ENCODE data around the gene ETV3L.

Gene ETV3L

GRCh38 chr1:157091186-157091585, 8.4 kb downstream of the ETV3L start:
- no peak overlapping the region for H3K4me3 ChIP-seq
- peaks cover 2% of the 10 kb centered on the region for H3K4me1 ChIP-seq
- H3K27me3 ChIP-seq (ENCODE audit: low read depth) = no peaks in the 10 kb centered on the region
- H3K9me3 ChIP-seq = no peaks in the 10 kb centered on the region
- no peak for DNase-seq (ENCODE audit: low spot score in 2 of 2)
- H3K36me3 ChIP-seq (replicated peaks) = no peaks in the 10 kb centered on the region
- in situ Hi-C loops (cut with MboI; ENCODE audit: low sequenced_read_pairs) = loop anchor here (5.0 kb wide), 1 partner anchor 61 kb away; no protein-coding TSS in a partner anchor

GRCh38 chr1:157090771-157091170, 8.8 kb downstream of the ETV3L start:
- Histone ChIP-seq H3K36me3 (replicated peaks) (no peaks in the 10 kb centered on the region), H3K27me3 (ENCODE audit: low read depth) (no peaks in the 10 kb centered on the region), H3K4me1 (peaks cover 2% of the 10 kb centered on the region), H3K4me3 (no peak overlapping the region), H3K9me3 (no peaks in the 10 kb centered on the region)
- in situ Hi-C loops (cut with MboI; ENCODE audit: low sequenced_read_pairs) = loop anchor here (5.0 kb wide), 1 partner anchor 62 kb away; no protein-coding TSS in a partner anchor
- DNase-seq (ENCODE audit: low spot score in 2 of 2) = no peak

DNA sequence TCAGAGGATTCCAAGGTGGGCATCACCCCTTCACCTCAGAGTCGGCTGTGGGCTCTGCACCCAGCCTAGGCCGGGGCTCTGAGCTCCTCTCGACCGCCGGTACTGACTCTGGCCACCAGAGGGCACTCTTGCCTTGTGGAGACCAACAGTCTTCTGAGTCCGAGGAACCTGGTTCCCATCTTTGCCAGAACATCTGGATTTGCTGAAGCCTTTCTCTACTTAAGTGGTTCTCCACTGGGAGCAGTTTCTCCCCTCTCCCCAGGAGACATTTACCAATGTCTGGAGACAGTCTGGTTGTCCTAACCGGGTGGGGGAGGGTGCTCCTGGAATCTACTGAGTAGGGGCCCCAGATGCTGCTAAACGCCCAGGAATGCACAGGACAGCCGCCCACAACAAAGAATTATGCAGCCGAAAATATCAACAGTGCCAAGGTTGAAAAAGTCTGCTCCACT, 9.4 kb downstream of the ETV3L start:
- Histone ChIP-seq H3K4me1 (peaks cover 2% of the 10 kb centered on the region), H3K9me3 (no peaks in the 10 kb centered on the region), H3K36me3 (replicated peaks) (no peaks in the 10 kb centered on the region), H3K4me3 (no peak overlapping the region), H3K27me3 (ENCODE audit: low read depth) (no peaks in the 10 kb centered on the region)
- DNase-seq (ENCODE audit: low spot score in 2 of 2) = peak; percentile 68 to 94
- in situ Hi-C loops (cut with MboI; ENCODE audit: low sequenced_read_pairs) = loop anchor here (5.0 kb wide), 1 partner anchor 62 kb away; no protein-coding TSS in a partner anchor

- peaks cover 2% of the 10 kb centered on the region for H3K4me1 ChIP-seq
- no peaks in the 10 kb centered on the region for H3K9me3 ChIP-seq
- no peaks in the 10 kb centered on the region for H3K36me3 ChIP-seq (replicated peaks)
- no peaks in the 10 kb centered on the region for H3K27me3 ChIP-seq (ENCODE audit: low read depth)
- DNase-seq (ENCODE audit: low spot score in 2 of 2) = no peak
- H3K4me3 ChIP-seq = no peak overlapping the region
- in situ Hi-C loops (cut with MboI; ENCODE audit: low sequenced_read_pairs) = loop anchor here (5.0 kb wide), 1 partner anchor 63 kb away; no protein-coding TSS in a partner anchor
These were observed 9.8 kb downstream of the ETV3L start for GRCh38 chr1:157089789-157090188.

DNA sequence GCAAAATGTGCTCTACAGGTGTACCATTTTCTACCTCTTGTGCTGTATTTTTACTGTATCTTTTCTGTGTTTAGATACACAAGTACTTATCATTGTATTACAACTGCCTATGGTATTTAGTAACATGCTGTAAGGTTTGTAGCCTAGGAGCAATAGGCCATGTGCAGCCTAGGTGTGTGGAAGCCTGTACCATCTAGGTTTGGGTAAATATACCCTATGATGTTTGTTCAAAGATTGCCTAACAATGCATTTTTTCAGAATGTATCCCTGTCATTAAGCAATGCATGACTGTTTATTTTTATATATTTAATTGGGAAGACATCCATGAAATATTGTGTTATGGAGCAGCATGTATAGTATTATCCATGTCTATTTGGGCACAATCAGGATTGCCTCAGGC, 11.0 kb downstream of the ETV3L start:
- no peaks in the 10 kb centered on the region for H3K9me3 ChIP-seq
- in situ Hi-C loops (cut with MboI; ENCODE audit: low sequenced_read_pairs) = no loop called here
- DNase-seq (ENCODE audit: low spot score in 2 of 2) = no peak
- peaks cover 2% of the 10 kb centered on the region; the same call in 1 of the 2 replicates for H3K4me1 ChIP-seq
- no peaks in the 10 kb centered on the region for H3K36me3 ChIP-seq (replicated peaks)
- H3K4me3 ChIP-seq = no peak overlapping the region
- H3K27me3 ChIP-seq (ENCODE audit: low read depth) = no peaks in the 10 kb centered on the region

DNA sequence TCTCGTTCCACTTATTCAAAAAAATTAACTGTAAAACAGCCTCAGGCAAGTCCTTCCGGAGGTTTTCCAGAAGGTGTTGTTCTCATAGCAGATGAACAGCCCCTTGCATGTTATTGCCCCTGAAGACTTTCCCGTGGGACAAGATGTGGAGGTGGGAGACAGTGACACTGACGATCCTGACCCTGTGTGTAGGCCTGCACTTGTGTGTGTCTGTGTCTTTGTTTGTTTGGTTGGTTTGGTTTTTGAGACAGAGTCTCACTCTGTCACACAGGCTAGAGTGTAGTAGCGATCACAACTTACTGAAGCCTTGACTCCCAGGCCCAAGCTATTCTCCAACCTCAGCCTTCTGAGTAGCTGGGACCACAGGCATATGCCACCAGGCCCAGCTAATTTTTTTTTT, 12.6 kb downstream of the ETV3L start:
- Histone ChIP-seq H3K4me3 (no peak overlapping the region), H3K4me1 (peaks cover 2% of the 10 kb centered on the region; the same call in 1 of the 2 replicates), H3K9me3 (no peaks in the 10 kb centered on the region), H3K36me3 (replicated peaks) (no peaks in the 10 kb centered on the region), H3K27me3 (ENCODE audit: low read depth) (no peaks in the 10 kb centered on the region)
- DNase-seq (ENCODE audit: low spot score in 2 of 2) = no peak
- in situ Hi-C loops (cut with MboI; ENCODE audit: low sequenced_read_pairs) = no loop called here

- DNase-seq (ENCODE audit: low spot score in 2 of 2) = no peak
- Histone ChIP-seq H3K4me3 (no peak overlapping the region), H3K27me3 (ENCODE audit: low read depth) (no peaks in the 10 kb centered on the region), H3K4me1 (peaks cover 2% of the 10 kb centered on the region; the same call in 1 of the 2 replicates), H3K36me3 (replicated peaks) (no peaks in the 10 kb centered on the region), H3K9me3 (no peaks in the 10 kb centered on the region)
- in situ Hi-C loops (cut with MboI; ENCODE audit: low sequenced_read_pairs) = no loop called here
These were observed 13.3 kb downstream of the ETV3L start for GRCh38 chr1:157086299-157086698.

DNA sequence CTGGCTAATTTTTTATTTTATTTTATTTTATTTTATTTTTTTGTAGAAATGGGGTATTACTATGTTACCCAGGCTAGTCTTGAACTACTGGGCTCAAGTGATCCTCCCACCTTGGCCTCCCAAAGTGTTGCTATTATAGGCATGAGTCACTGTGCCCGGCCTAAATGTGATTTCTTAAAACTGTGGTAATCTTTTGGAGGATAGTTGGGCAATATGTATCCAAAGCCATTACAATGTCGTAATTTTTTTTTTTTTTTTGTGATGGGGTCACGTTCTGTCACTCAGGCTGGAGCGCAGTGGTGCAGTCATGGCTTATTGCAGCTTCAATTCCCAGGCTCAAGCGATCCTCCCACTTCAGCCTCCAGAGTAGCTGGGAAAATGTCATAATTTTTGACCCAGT, 14.2 kb downstream of the ETV3L start:
- Histone ChIP-seq H3K36me3 (replicated peaks) (no peaks in the 10 kb centered on the region), H3K9me3 (no peaks in the 10 kb centered on the region), H3K27me3 (ENCODE audit: low read depth) (no peaks in the 10 kb centered on the region), H3K4me3 (no peak overlapping the region), H3K4me1 (peaks cover 2% of the 10 kb centered on the region; the same call in 1 of the 2 replicates)
- in situ Hi-C loops (cut with MboI; ENCODE audit: low sequenced_read_pairs) = no loop called here
- no peak for DNase-seq (ENCODE audit: low spot score in 2 of 2)

GRCh38 chr1:157084720-157085119, 14.9 kb downstream of the ETV3L start:
- no peaks in the 10 kb centered on the region for H3K9me3 ChIP-seq
- H3K27me3 ChIP-seq (ENCODE audit: low read depth) = no peaks in the 10 kb centered on the region
- no peaks in the 10 kb centered on the region for H3K4me1 ChIP-seq
- DNase-seq (ENCODE audit: low spot score in 2 of 2) = no peak
- in situ Hi-C loops (cut with MboI; ENCODE audit: low sequenced_read_pairs) = no loop called here
- no peaks in the 10 kb centered on the region for H3K36me3 ChIP-seq (replicated peaks)
- no peak overlapping the region for H3K4me3 ChIP-seq

DNA sequence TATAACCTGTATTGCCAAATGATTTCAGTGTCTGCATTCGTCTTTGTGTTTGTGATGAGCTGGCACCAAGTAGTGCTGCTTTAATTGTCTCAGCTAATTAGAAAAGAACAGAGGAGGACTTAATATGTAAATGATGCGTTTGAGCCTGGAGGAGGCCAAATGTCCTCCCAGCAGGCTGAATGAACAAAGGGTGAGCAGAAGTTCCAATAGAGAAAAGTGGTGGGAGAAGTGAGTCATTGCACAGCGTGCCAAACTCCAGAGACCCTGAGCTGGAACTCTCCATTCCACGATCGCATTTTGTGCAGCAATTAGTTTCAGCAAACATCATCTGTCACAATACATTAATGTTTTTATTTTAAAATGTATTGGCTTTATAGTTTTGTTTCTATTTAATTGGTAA, 17.9 kb downstream of the ETV3L start:
- Histone ChIP-seq H3K4me1 (no peaks in the 10 kb centered on the region), H3K9me3 (no peaks in the 10 kb centered on the region), H3K4me3 (no peak overlapping the region), H3K36me3 (replicated peaks) (no peaks in the 10 kb centered on the region), H3K27me3 (ENCODE audit: low read depth) (no peaks in the 10 kb centered on the region)
- in situ Hi-C loops (cut with MboI; ENCODE audit: low sequenced_read_pairs) = no loop called here
- DNase-seq (ENCODE audit: low spot score in 2 of 2) = no peak

DNA sequence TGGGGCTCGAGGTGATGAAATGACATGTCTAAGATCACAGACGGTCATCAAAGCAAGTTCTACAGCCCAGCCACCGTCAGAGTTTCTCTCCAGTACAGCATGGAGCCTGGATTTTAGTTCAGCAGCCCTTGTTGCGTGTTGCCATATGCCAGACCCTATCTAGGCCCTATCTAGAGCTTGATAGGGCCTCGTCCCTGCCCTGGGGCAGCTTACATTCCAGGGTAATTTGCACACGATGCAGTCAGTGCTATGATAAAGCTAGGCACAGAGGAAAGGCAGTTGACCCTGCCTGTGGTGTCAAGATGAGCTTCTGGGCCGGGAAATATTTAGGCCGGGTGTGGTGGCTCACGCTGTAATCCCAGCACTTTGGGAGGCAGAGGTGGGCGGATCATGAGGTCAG, 18.9 kb downstream of the ETV3L start:
- H3K4me1 ChIP-seq = no peaks in the 10 kb centered on the region
- H3K9me3 ChIP-seq = no peaks in the 10 kb centered on the region
- no peaks in the 10 kb centered on the region; the same call in 1 of the 2 replicates for H3K27me3 ChIP-seq (ENCODE audit: low read depth)
- H3K36me3 ChIP-seq (replicated peaks) = no peaks in the 10 kb centered on the region
- no peak overlapping the region for H3K4me3 ChIP-seq
- in situ Hi-C loops (cut with MboI; ENCODE audit: low sequenced_read_pairs) = no loop called here
- DNase-seq (ENCODE audit: low spot score in 2 of 2) = no peak

- Histone ChIP-seq H3K4me3 (no peak overlapping the region), H3K9me3 (no peaks in the 10 kb centered on the region), H3K4me1 (no peaks in the 10 kb centered on the region), H3K36me3 (replicated peaks) (no peaks in the 10 kb centered on the region), H3K27me3 (ENCODE audit: low read depth) (no peaks in the 10 kb centered on the region; the same call in 1 of the 2 replicates)
- in situ Hi-C loops (cut with MboI; ENCODE audit: low sequenced_read_pairs) = no loop called here
- DNase-seq (ENCODE audit: low spot score in 2 of 2) = no peak
These were observed 22.2 kb downstream of the ETV3L start for GRCh38 chr1:157077394-157077793.

DNA sequence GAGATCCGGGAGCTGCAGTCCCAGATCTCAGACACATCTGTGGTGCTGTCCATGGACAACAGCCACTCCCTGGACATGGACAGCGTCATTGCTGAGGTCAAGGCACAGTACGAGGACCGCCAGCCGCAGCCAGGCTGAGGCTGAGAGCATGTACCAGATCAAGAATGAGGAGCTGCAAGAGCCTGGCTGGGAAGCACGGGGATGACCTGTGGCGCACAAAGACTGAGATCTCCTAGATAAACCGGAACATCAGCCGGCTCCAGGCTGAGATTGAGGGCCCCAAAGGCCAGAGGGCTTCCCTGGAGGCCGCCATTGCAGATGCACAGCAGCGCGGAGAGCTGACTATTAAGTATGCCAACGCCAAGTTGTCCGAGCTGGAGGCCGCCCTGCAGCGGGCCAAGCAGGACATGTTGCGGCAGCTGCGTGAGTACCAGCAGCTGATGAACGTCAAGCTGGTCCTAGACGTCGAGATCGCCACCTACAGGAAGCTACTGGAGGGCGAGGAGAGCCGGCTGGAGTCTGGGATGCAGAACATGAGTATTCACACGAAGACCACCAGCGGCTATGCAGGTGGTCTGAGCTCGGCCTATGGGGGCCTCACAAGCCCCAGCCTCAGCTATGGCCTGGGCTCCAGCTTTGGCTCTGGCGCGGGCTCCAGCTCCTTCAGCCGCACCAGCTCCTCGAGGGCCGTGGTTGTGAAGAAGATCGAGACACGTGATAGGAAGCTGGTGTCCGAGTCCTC, 25.5 kb downstream of the ETV3L start:
- in situ Hi-C loops (cut with MboI; ENCODE audit: low sequenced_read_pairs) = no loop called here
- DNase-seq (ENCODE audit: low spot score in 2 of 2) = peak; percentile 45 to 84
- H3K4me3 ChIP-seq = no peak overlapping the region
- no peaks in the 10 kb centered on the region for H3K9me3 ChIP-seq
- peaks cover 11% of the 10 kb centered on the region; the same call in 1 of the 2 replicates for H3K27me3 ChIP-seq (ENCODE audit: low read depth)
- H3K4me1 ChIP-seq = no peaks in the 10 kb centered on the region
- H3K36me3 ChIP-seq (replicated peaks) = no peaks in the 10 kb centered on the region

DNA sequence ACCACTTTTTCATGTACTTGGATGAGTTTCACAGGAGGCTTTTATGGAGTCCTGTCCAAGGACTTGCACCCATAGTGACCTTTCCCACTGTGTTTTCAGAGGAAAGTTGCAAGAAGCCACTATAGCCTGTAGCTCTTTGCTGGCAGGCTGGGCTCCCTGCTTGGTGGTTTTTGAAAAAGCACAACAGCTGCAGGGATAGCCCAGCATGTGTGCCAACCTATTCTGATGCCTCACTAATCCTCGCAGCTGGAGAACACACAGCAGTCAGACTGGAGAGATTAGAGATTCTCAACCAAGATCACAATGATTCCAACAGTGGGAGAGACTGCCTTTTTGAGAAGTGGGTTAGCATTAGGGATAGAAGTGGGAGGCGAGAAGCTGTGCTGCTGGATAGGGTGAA, 30.0 kb downstream of the ETV3L start:
- Histone ChIP-seq H3K27me3 (ENCODE audit: low read depth) (peaks cover 14% of the 10 kb centered on the region; the same call in 1 of the 2 replicates), H3K4me3 (no peak overlapping the region), H3K36me3 (replicated peaks) (no peaks in the 10 kb centered on the region), H3K4me1 (no peaks in the 10 kb centered on the region), H3K9me3 (no peaks in the 10 kb centered on the region)
- in situ Hi-C loops (cut with MboI; ENCODE audit: low sequenced_read_pairs) = no loop called here
- DNase-seq (ENCODE audit: low spot score in 2 of 2) = no peak
